Thymus (tissue), 11 donors: ENCODE results near the gene NOL6. TPM values are rescaled to one million over a fixed set of nuclear protein-coding genes. Genes with fewer than 3 reads are reported as not detected.
A peak's percentile ranks its signal among the peaks of the same experiment; 100 is the strongest.
"Not testable (repeated sequence)": the region's sequence is repeated elsewhere in the genome, so short reads cannot be mapped to it uniquely, and the experiment has no call there.

Experiments
- DNase-seq, 9 donors: peaks; one replicate each; pipeline ENCODE4 v3.0.0-alpha.2; 2013; ENCODE audit warnings: low spot score in 9 of 9, low read depth in 6 of 9, missing footprints in 1 of 9
- H3K27ac ChIP-seq, 2 donors: one replicate each; pipeline ENCODE4 v1.5.1; 2013; ENCODE audit warnings: control low read depth in 1 of 2, low read depth in 1 of 2, low read length in 1 of 2, mild to moderate bottlenecking in 1 of 2, moderate library complexity in 1 of 2
- H3K27me3 ChIP-seq, 2 donors: one replicate each; pipeline ENCODE4 v1.5.1; 2013; ENCODE audit warnings: low read length in 1 of 2; ENCODE audit not compliant: control insufficient read depth in 2 of 2, insufficient read depth in 1 of 2
- H3K36me3 ChIP-seq, 2 donors: one replicate each; pipeline ENCODE4 v1.5.1; 2013; ENCODE audit warnings: low read length in 1 of 2, mild to moderate bottlenecking in 1 of 2, moderate library complexity in 1 of 2; ENCODE audit not compliant: control insufficient read depth in 2 of 2, insufficient read depth in 2 of 2
- H3K4me1 ChIP-seq, 2 donors: one replicate each; pipeline ENCODE4 v1.5.1; 2013; ENCODE audit warnings: low read length in 2 of 2; ENCODE audit not compliant: control insufficient read depth in 2 of 2, insufficient read depth in 2 of 2
- H3K4me3 ChIP-seq, 2 donors: one replicate each; pipeline ENCODE4 v1.5.1; 2013; ENCODE audit warnings: low read length in 2 of 2, control low read depth in 1 of 2, mild to moderate bottlenecking in 1 of 2
- H3K9me3 ChIP-seq, 2 donors: one replicate each; pipeline ENCODE4 v1.5.1; 2013; ENCODE audit warnings: low read length in 1 of 2, mild to moderate bottlenecking in 1 of 2; ENCODE audit not compliant: control insufficient read depth in 2 of 2, insufficient read depth in 1 of 2
- WGBS: extraction: QIAGEN DNeasy Blood & Tissue Kit; methylation state at CpG from one replicate; pipeline ENCODE4 v1.1.7; 2013; 5-methylcytosine and 5-hydroxymethylcytosine counted together
- polyA plus RNA-seq: library from polyadenylated mRNA; stranded (reverse); fragments of 200-250 nt; gene quantifications from one replicate; pipeline ENCODE4 v1.2.3, GENCODE V29; 2013
- total RNA-seq: library from RNA; stranded (reverse); fragments of 120-200 nt; gene quantifications from one replicate; pipeline ENCODE4 v1.2.4, GENCODE V29; 2013
- donor health status: healthy.

NOL6 gene
- total and polyA plus RNA-seq, 2 donors, result 12.0 to 29.5 TPM

- peak overlapping the region; percentile 56 to 79 for H3K27ac ChIP-seq
- peaks cover 29 to 67% of the 10 kb centered on the region in 2 donors for H3K4me1 ChIP-seq
- DNase-seq, result peak in 1 of 9 donors; percentile 46
- 68% methylated on average over 3 of the region's 3 CpGs for WGBS
- H3K4me3 ChIP-seq, result peak overlapping the region in 1 of 2 donors; percentile 62
- H3K9me3 ChIP-seq, result peaks cover 0 to 4% of the 10 kb centered on the region in 2 donors
- H3K27me3 ChIP-seq, result no peaks in the 10 kb centered on the region
- peaks cover 39 to 40% of the 10 kb centered on the region in 2 donors for H3K36me3 ChIP-seq
These were observed 14.6 kb downstream of the NOL6 start for GRCh38 chr9:33459115-33459514.

- DNase-seq, result peak in 2 of 9 donors; percentile 37 to 59
- Histone ChIP-seq H3K36me3 (peaks cover 32 to 33% of the 10 kb centered on the region in 2 donors), H3K27ac (peak overlapping the region; percentile 75 to 79)
These were observed 15.3 kb downstream of the NOL6 start for GRCh38 chr9:33458444-33458843.

GRCh38 chr9:33455945-33456344, 17.8 kb downstream of the NOL6 start:
- H3K36me3 ChIP-seq, result peaks cover 9 to 10% of the 10 kb centered on the region in 2 donors
- H3K9me3 ChIP-seq, result peaks cover 0 to 4% of the 10 kb centered on the region in 2 donors
- peaks cover 49 to 89% of the 10 kb centered on the region in 2 donors for H3K4me1 ChIP-seq
- peak overlapping the region in 1 of 2 donors; percentile 62 for H3K4me3 ChIP-seq
- H3K27ac ChIP-seq, result peak overlapping the region; percentile 55 to 98
- H3K27me3 ChIP-seq, result no peaks in the 10 kb centered on the region
- peak in 7 of 9 donors; percentile 46 to 88 (median 73) for DNase-seq
- 49% methylated on average over 7 of the region's 7 CpGs for WGBS

More at GRCh38 chr9:33458444-33458843, 15.3 kb downstream of the NOL6 start:
- H3K27me3 ChIP-seq, result no peaks in the 10 kb centered on the region
- peaks cover 0 to 4% of the 10 kb centered on the region in 2 donors for H3K9me3 ChIP-seq
- WGBS, result 78% methylated on average over 4 of the region's 4 CpGs
- H3K4me1 ChIP-seq, result peaks cover 36 to 69% of the 10 kb centered on the region in 2 donors
- peak overlapping the region in 1 of 2 donors; percentile 62 for H3K4me3 ChIP-seq

GRCh38 chr9:33455456-33455855, 18.3 kb downstream of the NOL6 start:
- WGBS, result 97% methylated on average over 8 of the region's 8 CpGs
- H3K4me3 ChIP-seq, H3K36me3 ChIP-seq, H3K27me3 ChIP-seq, DNase-seq, H3K9me3 ChIP-seq: not testable (repeated sequence)
- peak overlapping the region; percentile 55 to 98 for H3K27ac ChIP-seq
- peaks cover 49 to 93% of the 10 kb centered on the region in 2 donors for H3K4me1 ChIP-seq

- Histone ChIP-seq H3K4me1 (peaks cover 49 to 93% of the 10 kb centered on the region in 2 donors), H3K27ac (peak overlapping the region; percentile 81 to 98)
- H3K36me3 ChIP-seq, DNase-seq, H3K9me3 ChIP-seq, H3K27me3 ChIP-seq, H3K4me3 ChIP-seq: not testable (repeated sequence)
- WGBS, result 91% methylated on average over 5 of the region's 5 CpGs
These were observed 19.1 kb downstream of the NOL6 start for GRCh38 chr9:33454661-33455026.

GRCh38 chr9:33453999-33454660, 19.6 kb downstream of the NOL6 start:
- DNase-seq, result peak in 7 of 9 donors; percentile 44 to 84 (median 64)
- H3K36me3 ChIP-seq, result peaks cover 2 to 3% of the 10 kb centered on the region in 2 donors
- H3K27ac ChIP-seq, result peak overlapping the region; percentile 89 to 98
- WGBS, result 73% methylated on average over 11 of the region's 11 CpGs
- H3K9me3 ChIP-seq, result peaks cover 0 to 4% of the 10 kb centered on the region in 2 donors
- H3K4me1 ChIP-seq, result peaks cover 46 to 92% of the 10 kb centered on the region in 2 donors
- H3K4me3 ChIP-seq, result peak overlapping the region in 1 of 2 donors; percentile 5
- H3K27me3 ChIP-seq, result no peaks in the 10 kb centered on the region

- peaks cover 2 to 3% of the 10 kb centered on the region in 2 donors for H3K36me3 ChIP-seq
- H3K27ac ChIP-seq, result peak overlapping the region; percentile 89 to 98
- peaks cover 0 to 5% of the 10 kb centered on the region in 2 donors for H3K9me3 ChIP-seq
- H3K4me3 ChIP-seq, result peak overlapping the region in 1 of 2 donors; percentile 15
- WGBS, result 82% methylated on average over 3 of the region's 3 CpGs
- DNase-seq, result peak in 3 of 9 donors; percentile 30 to 31 (median 30)
- H3K27me3 ChIP-seq, result no peaks in the 10 kb centered on the region
- H3K4me1 ChIP-seq, result peaks cover 48 to 92% of the 10 kb centered on the region in 2 donors
These were observed 20.4 kb downstream of the NOL6 start for GRCh38 chr9:33453286-33453860.

GRCh38 chr9:33452828-33453271, 20.9 kb downstream of the NOL6 start:
- 40% methylated on average over 7 of the region's 7 CpGs for WGBS
- Histone ChIP-seq H3K4me3 (peak overlapping the region in 1 of 2 donors; percentile 15), H3K9me3 (peaks cover 0 to 10% of the 10 kb centered on the region in 2 donors), H3K4me1 (peaks cover 45 to 92% of the 10 kb centered on the region in 2 donors), H3K36me3 (peaks cover 2 to 3% of the 10 kb centered on the region in 2 donors), H3K27ac (peak overlapping the region; percentile 89 to 98), H3K27me3 (no peaks in the 10 kb centered on the region)
- peak in 6 of 9 donors; percentile 67 to 88 (median 71) for DNase-seq

- Histone ChIP-seq H3K9me3 (peaks cover 0 to 9% of the 10 kb centered on the region in 2 donors), H3K4me1 (peaks cover 32 to 90% of the 10 kb centered on the region in 2 donors), H3K36me3 (peaks cover 0 to 3% of the 10 kb centered on the region in 2 donors), H3K27ac (peak overlapping the region in 1 of 2 donors; percentile 55), H3K4me3 (no peak overlapping the region), H3K27me3 (peaks cover 0 to 2% of the 10 kb centered on the region in 2 donors)
- 96% methylated on average over 4 of the region's 4 CpGs for WGBS
- DNase-seq, result no peak
These were observed 23.0 kb downstream of the NOL6 start for GRCh38 chr9:33450621-33451146.
